Measurements from ENCODE around the gene SIN3A.

DNA sequence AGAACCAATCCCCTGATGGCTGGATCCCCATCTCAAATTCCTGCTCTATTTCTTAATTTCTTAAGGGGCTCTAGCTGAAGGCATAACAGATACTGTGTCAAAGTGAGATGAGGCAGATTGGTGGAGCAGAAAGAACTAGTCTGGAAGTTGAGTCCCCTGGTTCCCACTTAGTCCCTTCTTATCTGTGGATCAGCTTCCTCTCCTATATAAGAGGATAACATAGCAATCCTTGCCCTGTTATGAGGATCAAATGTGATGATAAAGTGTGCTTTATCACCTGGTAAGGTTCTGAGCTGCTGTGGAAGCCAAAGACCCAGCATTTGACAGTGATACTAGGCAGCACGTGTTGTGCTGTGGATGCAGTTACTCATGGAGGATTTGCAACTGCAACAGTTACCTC is 8.1 kb upstream of the SIN3A start:
- TF ChIP-seq, protein P1, sequence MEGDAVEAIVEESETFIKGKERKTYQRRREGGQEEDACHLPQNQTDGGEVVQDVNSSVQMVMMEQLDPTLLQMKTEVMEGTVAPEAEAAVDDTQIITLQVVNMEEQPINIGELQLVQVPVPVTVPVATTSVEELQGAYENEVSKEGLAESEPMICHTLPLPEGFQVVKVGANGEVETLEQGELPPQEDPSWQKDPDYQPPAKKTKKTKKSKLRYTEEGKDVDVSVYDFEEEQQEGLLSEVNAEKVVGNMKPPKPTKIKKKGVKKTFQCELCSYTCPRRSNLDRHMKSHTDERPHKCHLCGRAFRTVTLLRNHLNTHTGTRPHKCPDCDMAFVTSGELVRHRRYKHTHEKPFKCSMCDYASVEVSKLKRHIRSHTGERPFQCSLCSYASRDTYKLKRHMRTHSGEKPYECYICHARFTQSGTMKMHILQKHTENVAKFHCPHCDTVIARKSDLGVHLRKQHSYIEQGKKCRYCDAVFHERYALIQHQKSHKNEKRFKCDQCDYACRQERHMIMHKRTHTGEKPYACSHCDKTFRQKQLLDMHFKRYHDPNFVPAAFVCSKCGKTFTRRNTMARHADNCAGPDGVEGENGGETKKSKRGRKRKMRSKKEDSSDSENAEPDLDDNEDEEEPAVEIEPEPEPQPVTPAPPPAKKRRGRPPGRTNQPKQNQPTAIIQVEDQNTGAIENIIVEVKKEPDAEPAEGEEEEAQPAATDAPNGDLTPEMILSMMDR (conservative IDR thresholded peaks at IDR 0.05; ENCODE audit: low read length), result no peak
- TF ChIP-seq EZH2phosphoT487 (IDR thresholded peaks at IDR 0.05; ENCODE audit: borderline replicate concordance, low read depth, low read length), result no peak

All from OCI-LY7 (cell line).